ENCODE results near the gene INPP5K. TPM values are rescaled to one million over a fixed set of nuclear protein-coding genes. Genes with fewer than 3 reads are reported as not detected.

The INPP5K gene
- total RNA-seq, 1 experiment from 2014 or later = 41.9 TPM

DNA sequence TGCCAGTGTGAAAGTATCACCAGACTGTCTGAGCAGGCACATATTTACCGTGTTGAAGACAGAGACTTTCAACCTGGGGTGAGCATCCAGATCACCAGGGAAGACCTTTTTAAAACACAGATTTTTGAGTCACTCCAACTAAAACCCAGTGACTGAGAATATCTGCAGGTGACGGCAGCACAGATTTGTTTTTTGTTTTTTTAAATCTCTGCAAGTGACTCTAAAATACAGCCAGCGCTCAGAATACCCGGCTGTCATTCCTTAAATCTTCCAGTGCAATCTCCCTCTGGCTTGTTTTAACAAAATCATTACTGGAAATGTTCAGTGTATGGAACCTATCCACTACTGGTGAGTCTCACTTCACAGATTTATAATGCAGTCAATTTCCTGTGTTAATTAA is 19.3 kb upstream of the INPP5K start:
- Histone ChIP-seq H3K27ac (no peak overlapping the region), H3K27me3 (ENCODE audit: insufficient read depth, low read depth) (no peaks in the 10 kb centered on the region), H3K79me2 (ENCODE audit: low read depth) (no peaks in the 10 kb centered on the region), H3F3A (ENCODE audit: insufficient read depth, low read depth) (peaks cover 6% of the 10 kb centered on the region; the same call in 1 of the 2 replicates), H2AFZ (no peak overlapping the region), H3K9me3 (ENCODE audit: insufficient read depth, low read depth) (no peaks in the 10 kb centered on the region), H3K36me3 (ENCODE audit: low read depth) (peaks cover 29% of the 10 kb centered on the region), H3K4me2 (no peak overlapping the region), H3K4me3 (no peak overlapping the region), H3K4me1 (replicated peaks; ENCODE audit: insufficient read depth) (no peaks in the 10 kb centered on the region), H3K9me2 (ENCODE audit: insufficient read depth) (no peaks in the 10 kb centered on the region), H4K20me1 (ENCODE audit: insufficient read depth) (no peaks in the 10 kb centered on the region)
- TF ChIP-seq EZH2 (IDR thresholded peaks at IDR 0.05; ENCODE audit: low read depth) = no peak
- TF ChIP-seq, protein P1, sequence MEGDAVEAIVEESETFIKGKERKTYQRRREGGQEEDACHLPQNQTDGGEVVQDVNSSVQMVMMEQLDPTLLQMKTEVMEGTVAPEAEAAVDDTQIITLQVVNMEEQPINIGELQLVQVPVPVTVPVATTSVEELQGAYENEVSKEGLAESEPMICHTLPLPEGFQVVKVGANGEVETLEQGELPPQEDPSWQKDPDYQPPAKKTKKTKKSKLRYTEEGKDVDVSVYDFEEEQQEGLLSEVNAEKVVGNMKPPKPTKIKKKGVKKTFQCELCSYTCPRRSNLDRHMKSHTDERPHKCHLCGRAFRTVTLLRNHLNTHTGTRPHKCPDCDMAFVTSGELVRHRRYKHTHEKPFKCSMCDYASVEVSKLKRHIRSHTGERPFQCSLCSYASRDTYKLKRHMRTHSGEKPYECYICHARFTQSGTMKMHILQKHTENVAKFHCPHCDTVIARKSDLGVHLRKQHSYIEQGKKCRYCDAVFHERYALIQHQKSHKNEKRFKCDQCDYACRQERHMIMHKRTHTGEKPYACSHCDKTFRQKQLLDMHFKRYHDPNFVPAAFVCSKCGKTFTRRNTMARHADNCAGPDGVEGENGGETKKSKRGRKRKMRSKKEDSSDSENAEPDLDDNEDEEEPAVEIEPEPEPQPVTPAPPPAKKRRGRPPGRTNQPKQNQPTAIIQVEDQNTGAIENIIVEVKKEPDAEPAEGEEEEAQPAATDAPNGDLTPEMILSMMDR (conservative IDR thresholded peaks at IDR 0.05) = no peak
- POLR2A ChIA-PET (ENCODE audit: unreplicated experiment) = no interaction called here
- CTCF ChIA-PET = no interaction called here
- intact Hi-C loops (cut with micrococcal nuclease; ENCODE audit: unreplicated experiment) = no loop called here
- no TSS peak for BruUV-seq (replicated peaks)
- DNase-seq = no peak

DNA sequence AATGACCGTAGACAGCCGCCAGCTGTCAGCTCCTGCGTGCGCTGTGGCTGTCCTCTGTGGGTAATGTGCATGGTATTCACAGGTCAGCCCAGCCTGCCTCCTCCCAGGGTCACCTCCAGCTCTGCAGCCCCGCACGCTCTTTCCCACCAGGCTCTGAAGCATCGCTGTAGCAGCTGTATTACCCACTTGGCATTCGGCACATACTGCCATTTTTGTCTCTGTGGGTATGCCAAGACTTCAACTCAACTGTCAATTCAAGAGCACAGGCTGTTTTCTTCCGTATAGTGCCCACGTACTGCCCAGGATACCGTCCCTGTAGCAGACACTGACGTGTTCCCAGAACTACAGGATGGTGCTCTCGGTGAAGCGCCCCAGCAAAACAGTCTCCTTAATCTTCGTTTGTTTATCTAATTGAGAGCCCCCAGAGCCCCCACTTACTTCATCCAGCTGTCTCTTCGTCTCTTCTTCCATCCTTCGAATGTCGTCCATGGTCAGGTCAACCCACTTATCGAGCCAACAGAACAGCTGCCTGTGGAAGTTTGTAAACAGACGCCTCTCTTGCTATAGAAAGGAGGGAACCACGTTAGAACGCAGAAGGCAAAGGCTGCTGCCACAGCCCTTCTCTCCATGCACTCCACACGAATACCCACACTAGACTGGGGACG is 17.4 kb upstream of the INPP5K start:
- peaks cover 8% of the 10 kb centered on the region; the same call in 1 of the 2 replicates for H3F3A ChIP-seq (ENCODE audit: insufficient read depth, low read depth)
- H3K27me3 ChIP-seq (ENCODE audit: insufficient read depth, low read depth) = no peaks in the 10 kb centered on the region
- POLR2A ChIA-PET (ENCODE audit: unreplicated experiment) = no interaction called here
- no peaks in the 10 kb centered on the region for H3K9me2 ChIP-seq (ENCODE audit: insufficient read depth)
- BruUV-seq (replicated peaks) = no TSS peak
- H3K79me2 ChIP-seq (ENCODE audit: low read depth) = no peaks in the 10 kb centered on the region
- CTCF ChIA-PET = interaction anchor here (1.1 to 1.2 kb wide), 2 partner anchors 168 to 201 kb away, joined by 3 to 8 read pairs; no protein-coding TSS in a partner anchor
- TF ChIP-seq, protein P1 (conservative IDR thresholded peaks at IDR 0.05) = no peak
- TF ChIP-seq EZH2 (IDR thresholded peaks at IDR 0.05; ENCODE audit: low read depth) = no peak
- no peak overlapping the region for H3K4me3 ChIP-seq
- no peak overlapping the region for H3K27ac ChIP-seq
- no peak overlapping the region for H3K4me2 ChIP-seq
- DNase-seq = no peak
- no peaks in the 10 kb centered on the region for H3K4me1 ChIP-seq (replicated peaks; ENCODE audit: insufficient read depth)
- peaks cover 28% of the 10 kb centered on the region for H3K36me3 ChIP-seq (ENCODE audit: low read depth)
- no peaks in the 10 kb centered on the region for H3K9me3 ChIP-seq (ENCODE audit: insufficient read depth, low read depth)
- intact Hi-C loops (cut with micrococcal nuclease; ENCODE audit: unreplicated experiment) = no loop called here
- H4K20me1 ChIP-seq (ENCODE audit: insufficient read depth) = no peaks in the 10 kb centered on the region
- H2AFZ ChIP-seq = no peak overlapping the region

DNA sequence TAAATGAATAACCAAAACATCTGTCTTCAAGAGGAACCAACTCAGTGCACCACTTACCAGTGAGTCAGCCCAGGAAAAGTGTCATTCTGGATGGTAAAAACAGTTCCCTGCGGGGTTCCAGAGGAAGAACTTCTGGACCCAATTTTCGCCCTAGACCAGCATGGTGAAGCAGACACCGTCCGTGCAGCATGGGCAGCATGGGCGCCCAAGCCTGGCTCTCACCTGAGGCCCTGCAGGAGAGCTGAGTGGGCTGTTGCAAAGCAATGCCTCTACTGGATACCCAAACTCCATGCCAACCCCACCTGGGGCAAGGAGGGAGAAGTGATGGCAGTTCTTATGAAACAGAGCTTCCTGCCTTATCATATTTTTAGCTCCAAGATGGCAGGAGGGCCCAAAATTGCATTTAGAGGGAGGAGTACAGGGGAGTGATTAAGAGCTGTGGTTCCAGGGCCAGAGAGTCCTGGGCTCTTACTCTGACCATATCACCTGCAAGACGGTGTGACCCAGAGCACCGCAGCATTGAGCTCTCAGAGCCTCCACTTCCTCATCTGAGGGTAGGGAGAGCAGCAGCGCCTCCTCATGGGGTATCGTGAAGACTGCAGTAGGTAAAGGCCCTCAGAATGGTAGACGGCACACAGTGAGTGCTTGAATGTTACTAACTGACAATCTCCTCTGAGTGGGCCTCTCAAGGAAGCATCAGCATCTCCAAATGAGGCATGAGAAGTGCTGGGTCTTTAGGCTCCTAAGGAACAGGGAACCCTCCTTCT is 16.6 kb upstream of the INPP5K start:
- H3K4me1 ChIP-seq (replicated peaks; ENCODE audit: insufficient read depth) = no peaks in the 10 kb centered on the region
- no peaks in the 10 kb centered on the region for H4K20me1 ChIP-seq (ENCODE audit: insufficient read depth)
- H3K9me3 ChIP-seq (ENCODE audit: insufficient read depth, low read depth) = no peaks in the 10 kb centered on the region
- POLR2A ChIA-PET (ENCODE audit: unreplicated experiment) = no interaction called here
- H3F3A ChIP-seq (ENCODE audit: insufficient read depth, low read depth) = peaks cover 6% of the 10 kb centered on the region; the same call in 1 of the 2 replicates
- H3K27ac ChIP-seq = no peak overlapping the region
- H3K27me3 ChIP-seq (ENCODE audit: insufficient read depth, low read depth) = no peaks in the 10 kb centered on the region
- TF ChIP-seq EZH2 (IDR thresholded peaks at IDR 0.05; ENCODE audit: low read depth) = no peak
- TF ChIP-seq, protein P1 (conservative IDR thresholded peaks at IDR 0.05) = no peak
- no peak overlapping the region for H3K4me3 ChIP-seq
- peaks cover 26% of the 10 kb centered on the region for H3K36me3 ChIP-seq (ENCODE audit: low read depth)
- DNase-seq = no peak
- BruUV-seq (replicated peaks) = no TSS peak
- intact Hi-C loops (cut with micrococcal nuclease; ENCODE audit: unreplicated experiment) = no loop called here
- no peak overlapping the region for H3K4me2 ChIP-seq
- no peaks in the 10 kb centered on the region for H3K79me2 ChIP-seq (ENCODE audit: low read depth)
- no peak overlapping the region for H2AFZ ChIP-seq
- H3K9me2 ChIP-seq (ENCODE audit: insufficient read depth) = no peaks in the 10 kb centered on the region
- CTCF ChIA-PET = interaction anchor here (1.1 to 1.2 kb wide), 2 partner anchors 167 to 200 kb away, joined by 3 to 8 read pairs; no protein-coding TSS in a partner anchor

Data from PC-9 (cell line).